Nephron (organoid): ENCODE results near the gene TSPAN17.
"Not testable (repeated sequence)": the region's sequence is repeated elsewhere in the genome, so short reads cannot be mapped to it uniquely, and the experiment has no call there.

ENCODE experiments used
- H3K27ac Mint-ChIP-seq, 3 experiments: 2 replicates each; pipeline ENCODE4 v1.8.0; 2020; ENCODE audit warnings: mixed read lengths in 3 of 3, mild to moderate bottlenecking in 2 of 3, moderate library complexity in 1 of 3
- H3K27me3 Mint-ChIP-seq: 2 replicates; pipeline ENCODE4 v1.8.0; 2021; ENCODE audit warnings: low read depth, mild to moderate bottlenecking, moderate library complexity, mixed read lengths
- H3K36me3 Mint-ChIP-seq: 2 replicates; pipeline ENCODE4 v1.8.0; 2020; ENCODE audit warnings: low read depth, mixed read lengths
- H3K4me1 Mint-ChIP-seq: 2 replicates; pipeline ENCODE4 v1.8.0; 2020; ENCODE audit warnings: mixed read lengths
- H3K4me3 Mint-ChIP-seq, 3 experiments: 2 replicates each; pipeline ENCODE4 v1.8.0; 2020; ENCODE audit warnings: mild to moderate bottlenecking in 3 of 3, mixed read lengths in 3 of 3, moderate library complexity in 2 of 3
- H3K9me3 Mint-ChIP-seq: 2 replicates; pipeline ENCODE4 v1.8.0; 2020; ENCODE audit warnings: mixed read lengths
- TF ChIP-seq, protein P1 (sequence below), 3 experiments: fragments of 200-600 bp; sonication (generic); IDR thresholded peaks; one replicate each; pipeline ENCODE4 v1.5.0; 2021; ENCODE audit warnings: antibody characterized with exemption in 3 of 3; ENCODE audit not compliant: unreplicated experiment in 3 of 3

Gene TSPAN17, protein sequence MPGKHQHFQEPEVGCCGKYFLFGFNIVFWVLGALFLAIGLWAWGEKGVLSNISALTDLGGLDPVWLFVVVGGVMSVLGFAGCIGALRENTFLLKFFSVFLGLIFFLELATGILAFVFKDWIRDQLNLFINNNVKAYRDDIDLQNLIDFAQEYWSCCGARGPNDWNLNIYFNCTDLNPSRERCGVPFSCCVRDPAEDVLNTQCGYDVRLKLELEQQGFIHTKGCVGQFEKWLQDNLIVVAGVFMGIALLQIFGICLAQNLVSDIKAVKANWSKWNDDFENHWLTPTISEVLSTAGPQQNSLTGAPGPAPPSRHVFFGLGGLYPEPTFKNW

DNA sequence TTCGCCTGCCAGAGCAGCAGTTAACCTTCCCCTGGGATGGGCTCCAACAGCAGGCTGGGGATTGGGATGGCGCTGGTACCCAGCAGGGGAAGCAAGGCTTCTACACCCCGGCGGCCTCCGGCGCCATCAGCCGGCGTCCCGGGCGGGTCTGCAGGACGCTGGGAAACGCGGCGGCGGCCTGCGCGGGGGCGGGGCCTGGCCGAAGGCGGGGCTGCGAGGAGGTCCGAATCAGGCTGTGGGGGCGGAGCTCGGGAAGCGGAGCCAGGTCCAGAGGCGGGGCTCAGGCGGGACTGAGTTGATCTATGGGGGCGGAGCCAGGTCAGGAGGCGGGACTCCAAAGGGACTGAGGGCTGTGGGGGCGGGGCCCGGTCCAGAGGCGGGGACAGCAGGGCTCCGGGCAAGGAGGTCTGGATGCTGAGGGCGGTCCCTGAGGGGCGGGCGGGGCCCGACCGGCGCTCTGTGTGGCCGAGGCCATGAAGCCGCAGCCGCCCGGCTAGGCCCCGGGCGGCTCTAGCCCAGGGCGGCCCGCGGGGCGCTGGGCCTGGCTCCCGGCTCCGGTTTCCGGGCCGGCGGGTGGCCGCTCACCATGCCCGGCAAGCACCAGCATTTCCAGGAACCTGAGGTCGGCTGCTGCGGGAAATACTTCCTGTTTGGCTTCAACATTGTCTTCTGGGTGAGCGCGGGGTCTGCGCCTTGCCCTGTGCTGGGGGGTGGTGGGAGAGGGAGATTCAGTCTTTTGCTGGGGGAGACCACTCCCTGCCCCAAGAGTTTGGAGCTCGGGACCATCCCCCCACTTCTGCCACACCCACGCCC lies at the start of gene TSPAN17:
TSS of gene TSPAN17 (plus strand) at position 455 of the 813 bp plus-strand sequence. CDS start at position 587, 132 bp downstream.
- Mint-ChIP-seq H3K27me3 (peaks cover 3% of the 10 kb centered on the region), H3K4me1 (peaks cover 12% of the 10 kb centered on the region), H3K9me3 (no peaks in the 10 kb centered on the region), H3K36me3 (no peaks in the 10 kb centered on the region), H3K4me3 (peak within 1 kb of the TSS; percentile 89 to 92 (median 92)), H3K27ac (peak within 1 kb of the TSS; percentile 72 to 91 (median 78))
- TF ChIP-seq, protein P1, sequence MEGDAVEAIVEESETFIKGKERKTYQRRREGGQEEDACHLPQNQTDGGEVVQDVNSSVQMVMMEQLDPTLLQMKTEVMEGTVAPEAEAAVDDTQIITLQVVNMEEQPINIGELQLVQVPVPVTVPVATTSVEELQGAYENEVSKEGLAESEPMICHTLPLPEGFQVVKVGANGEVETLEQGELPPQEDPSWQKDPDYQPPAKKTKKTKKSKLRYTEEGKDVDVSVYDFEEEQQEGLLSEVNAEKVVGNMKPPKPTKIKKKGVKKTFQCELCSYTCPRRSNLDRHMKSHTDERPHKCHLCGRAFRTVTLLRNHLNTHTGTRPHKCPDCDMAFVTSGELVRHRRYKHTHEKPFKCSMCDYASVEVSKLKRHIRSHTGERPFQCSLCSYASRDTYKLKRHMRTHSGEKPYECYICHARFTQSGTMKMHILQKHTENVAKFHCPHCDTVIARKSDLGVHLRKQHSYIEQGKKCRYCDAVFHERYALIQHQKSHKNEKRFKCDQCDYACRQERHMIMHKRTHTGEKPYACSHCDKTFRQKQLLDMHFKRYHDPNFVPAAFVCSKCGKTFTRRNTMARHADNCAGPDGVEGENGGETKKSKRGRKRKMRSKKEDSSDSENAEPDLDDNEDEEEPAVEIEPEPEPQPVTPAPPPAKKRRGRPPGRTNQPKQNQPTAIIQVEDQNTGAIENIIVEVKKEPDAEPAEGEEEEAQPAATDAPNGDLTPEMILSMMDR (IDR thresholded peaks at IDR 0.05; ENCODE audit: unreplicated experiment in 3 of 3) = peak in 1 of 3 experiments; percentile 10

DNA sequence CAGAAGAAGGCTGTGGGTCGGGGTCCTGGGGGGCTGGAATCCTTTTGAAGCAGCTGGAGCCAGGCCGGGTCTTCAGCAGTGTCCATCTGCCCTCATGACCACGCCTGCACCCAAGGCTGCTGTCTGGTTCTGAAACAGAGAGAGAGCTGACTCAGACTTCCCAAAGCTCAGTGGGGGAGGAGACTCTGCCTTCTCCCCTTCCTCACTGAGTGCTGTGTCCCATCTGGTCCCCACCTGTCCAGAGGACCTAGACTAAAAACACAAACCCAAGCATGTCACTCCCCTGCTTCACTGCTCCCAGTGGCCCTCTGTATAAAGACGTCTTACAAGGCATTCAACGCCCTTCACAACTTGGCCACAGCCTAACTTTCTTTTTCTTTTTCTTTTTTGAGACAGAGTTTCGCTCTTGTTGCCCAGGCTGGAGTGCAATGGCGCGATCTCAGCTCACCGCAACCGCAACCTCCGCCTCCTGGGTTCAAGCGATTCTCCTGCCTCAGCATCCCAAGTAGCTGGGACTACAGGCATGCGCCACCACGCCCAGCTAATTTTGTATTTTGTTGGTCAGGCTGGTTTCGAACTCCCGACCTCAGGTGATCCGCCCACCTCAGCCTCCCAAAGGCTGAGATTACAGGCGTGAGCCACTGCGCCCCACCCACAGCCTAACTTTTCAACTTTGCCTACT lies 47.4 kb upstream of the TSPAN17 start:
- H3K27me3 Mint-ChIP-seq = peaks cover 34% of the 10 kb centered on the region
- H3K4me3 Mint-ChIP-seq, H3K4me1 Mint-ChIP-seq, H3K27ac Mint-ChIP-seq, H3K36me3 Mint-ChIP-seq, H3K9me3 Mint-ChIP-seq: not testable (repeated sequence)

DNA sequence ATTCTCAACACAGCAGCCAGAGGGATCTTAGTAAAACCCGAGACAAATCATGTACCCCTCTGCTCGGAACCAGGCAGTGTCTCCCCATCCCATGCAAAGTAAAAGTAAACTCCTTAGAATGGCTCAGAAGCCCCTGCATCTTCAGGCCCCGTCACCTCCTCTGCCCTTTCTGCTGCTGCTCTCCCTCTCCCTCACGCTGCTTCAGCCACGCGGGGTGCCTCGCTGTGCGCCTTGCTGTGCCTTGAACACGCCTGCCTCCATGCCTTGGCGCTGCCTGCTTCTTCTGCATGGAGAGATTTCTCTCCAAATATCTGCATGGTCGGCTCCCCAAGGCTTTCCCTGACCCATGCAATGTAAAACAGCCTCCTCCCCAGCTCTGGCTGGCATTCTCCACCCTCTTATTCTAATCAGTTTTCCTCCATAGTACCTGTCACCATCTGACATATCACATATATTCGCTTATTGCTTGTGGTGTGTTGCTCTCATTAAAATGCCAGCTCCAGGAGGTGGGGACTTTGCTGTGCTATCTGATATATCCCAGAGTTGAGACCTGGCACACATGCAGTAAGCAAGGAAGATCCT lies 45.3 kb upstream of the TSPAN17 start:
- Mint-ChIP-seq H3K27ac (no peak overlapping the region), H3K36me3 (peaks cover 5% of the 10 kb centered on the region), H3K27me3 (peaks cover 17% of the 10 kb centered on the region), H3K4me1 (no peaks in the 10 kb centered on the region), H3K9me3 (no peaks in the 10 kb centered on the region), H3K4me3 (no peak overlapping the region)
- TF ChIP-seq, protein P1 (IDR thresholded peaks at IDR 0.05; ENCODE audit: unreplicated experiment in 3 of 3) = no peak

DNA sequence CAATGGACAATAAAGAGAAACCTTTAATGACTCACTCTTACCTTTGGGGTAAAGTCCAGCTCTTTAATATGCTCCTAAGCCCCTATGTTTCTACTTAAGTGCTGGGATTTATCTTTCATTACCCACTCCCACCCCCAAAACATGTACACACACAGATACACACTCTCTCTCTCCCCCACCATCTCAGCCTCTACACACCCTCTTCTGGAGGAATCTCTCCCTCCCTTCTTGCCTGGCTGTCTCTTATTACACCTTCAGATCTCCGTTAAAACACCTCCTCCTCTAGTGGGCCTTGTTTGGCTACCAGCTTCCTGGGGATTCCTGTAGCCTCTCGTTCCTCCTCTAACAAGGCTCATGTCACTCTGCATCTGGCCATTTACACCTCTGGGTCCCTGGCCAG lies 44.2 kb upstream of the TSPAN17 start:
- H3K27me3 Mint-ChIP-seq = peaks cover 12% of the 10 kb centered on the region
- H3K4me3 Mint-ChIP-seq = no peak overlapping the region
- H3K9me3 Mint-ChIP-seq = no peaks in the 10 kb centered on the region
- TF ChIP-seq, protein P1 (IDR thresholded peaks at IDR 0.05; ENCODE audit: unreplicated experiment in 3 of 3) = no peak
- H3K27ac Mint-ChIP-seq = no peak overlapping the region
- H3K36me3 Mint-ChIP-seq = peaks cover 5% of the 10 kb centered on the region
- H3K4me1 Mint-ChIP-seq = no peaks in the 10 kb centered on the region

DNA sequence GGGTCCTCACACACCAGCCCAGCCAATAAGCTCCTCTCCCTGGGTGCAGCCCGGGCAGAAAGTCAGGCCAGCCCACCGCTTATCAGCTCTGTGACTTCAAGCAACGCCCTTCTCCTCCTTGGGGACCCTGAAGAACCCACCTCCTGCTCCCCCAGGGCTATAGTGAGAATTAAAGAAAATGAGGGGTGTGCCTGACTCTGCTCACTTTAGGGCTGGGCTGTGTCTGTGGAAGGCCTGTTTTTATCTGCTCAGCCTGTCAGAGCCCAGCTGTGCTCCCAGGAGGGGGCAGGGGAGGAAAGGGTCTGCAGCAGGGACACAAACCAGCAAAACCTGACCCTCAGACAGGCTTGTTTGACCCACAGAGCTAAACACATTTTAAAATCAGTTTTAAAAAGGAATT lies 41.3 kb upstream of the TSPAN17 start:
- Mint-ChIP-seq H3K9me3 (no peaks in the 10 kb centered on the region), H3K4me1 (peaks cover 7% of the 10 kb centered on the region), H3K4me3 (no peak overlapping the region), H3K27me3 (peaks cover 17% of the 10 kb centered on the region), H3K27ac (no peak overlapping the region), H3K36me3 (no peaks in the 10 kb centered on the region)
- TF ChIP-seq, protein P1 (IDR thresholded peaks at IDR 0.05; ENCODE audit: unreplicated experiment in 3 of 3) = no peak

DNA sequence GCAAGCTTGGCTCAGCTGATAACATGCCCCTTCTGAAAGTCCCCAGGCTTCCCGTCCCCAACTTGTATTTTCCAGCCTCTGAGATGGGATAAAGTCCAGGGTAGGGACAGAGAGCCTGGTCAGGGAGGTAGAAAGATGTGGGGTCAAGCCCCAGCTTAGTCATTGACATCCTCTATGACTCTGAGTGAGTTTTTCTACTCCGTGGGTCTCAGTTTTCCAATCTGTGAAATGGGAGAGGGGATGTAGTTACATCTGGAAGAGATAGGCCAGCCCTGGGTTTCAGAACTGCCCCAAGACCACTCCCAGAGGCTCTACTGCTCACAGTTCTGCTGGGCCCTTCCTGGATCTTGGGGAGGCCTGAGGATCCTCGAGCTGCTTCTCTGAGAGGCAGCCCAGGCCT lies 40.4 kb upstream of the TSPAN17 start:
- H3K4me1 Mint-ChIP-seq = peaks cover 7% of the 10 kb centered on the region
- no peak overlapping the region for H3K4me3 Mint-ChIP-seq
- TF ChIP-seq, protein P1 (IDR thresholded peaks at IDR 0.05; ENCODE audit: unreplicated experiment in 3 of 3) = no peak
- H3K27ac Mint-ChIP-seq = no peak overlapping the region
- no peaks in the 10 kb centered on the region for H3K9me3 Mint-ChIP-seq
- peaks cover 23% of the 10 kb centered on the region for H3K27me3 Mint-ChIP-seq
- no peaks in the 10 kb centered on the region for H3K36me3 Mint-ChIP-seq
